Calu3 (cell line): Measurements from ENCODE around the gene BCAS3. TPM values are rescaled to one million over a fixed set of nuclear protein-coding genes. Genes with fewer than 3 reads are reported as not detected.

ENCODE experiments used
- BruUV-seq: library from RNA; stranded (reverse); fragments of 400-500 nt; replicated peaks from 2 replicates; lab custom pipeline; 2021; lab: Mats Ljungman, UMichigan
- CTCF ChIA-PET: fragments of 300-600 bp; sonication (Branson Sonifier 250); formaldehyde crosslinking; loops from one replicate; lab custom pipeline; 2022; ENCODE audit warnings: antibody characterized with exemption; lab: Charles Lee
- DNase-seq: peaks from one replicate; pipeline ENCODE4 v3.0.0; 2022
- H3K27ac Mint-ChIP-seq: one replicate; pipeline ENCODE4 v1.8.0; 2022; ENCODE audit warnings: mixed read lengths; ENCODE audit not compliant: unreplicated experiment
- H3K27me3 Mint-ChIP-seq: one replicate; pipeline ENCODE4 v1.8.0; 2022; ENCODE audit warnings: mixed read lengths; ENCODE audit not compliant: unreplicated experiment
- H3K36me3 Mint-ChIP-seq: one replicate; pipeline ENCODE4 v1.8.0; 2022; ENCODE audit warnings: mild to moderate bottlenecking, moderate library complexity, mixed read lengths; ENCODE audit not compliant: insufficient read depth, unreplicated experiment
- H3K4me1 Mint-ChIP-seq: one replicate; pipeline ENCODE4 v1.8.0; 2022; ENCODE audit warnings: mild to moderate bottlenecking, low read depth, mixed read lengths; ENCODE audit not compliant: unreplicated experiment
- H3K4me3 Mint-ChIP-seq: one replicate; pipeline ENCODE4 v1.8.0; 2022; ENCODE audit warnings: mild to moderate bottlenecking, low read depth, moderate library complexity, mixed read lengths; ENCODE audit not compliant: unreplicated experiment
- H3K9me3 Mint-ChIP-seq: one replicate; pipeline ENCODE4 v1.8.0; 2022; ENCODE audit warnings: low read depth, mixed read lengths; ENCODE audit not compliant: unreplicated experiment
- intact Hi-C: fragments of 100-400 bp; cut with micrococcal nuclease; formaldehyde crosslinking; loops from one replicate; pipeline ENCODE4 v1.10.0; 2022; ENCODE audit not compliant: unreplicated experiment
- total RNA-seq: library from RNA; stranded (reverse); gene quantifications from 2 replicates; pipeline ENCODE4 v1.2.3, GENCODE V29; 2022
- TF ChIP-seq, protein P1 (sequence below): fragments of 200-600 bp; IDR thresholded peaks from one replicate; pipeline ENCODE4 v1.8.0; 2022; ENCODE audit warnings: antibody characterized with exemption; ENCODE audit not compliant: unreplicated experiment

Gene BCAS3
- total RNA-seq, 1 experiment from 2014 or later = 10.9 TPM

DNA sequence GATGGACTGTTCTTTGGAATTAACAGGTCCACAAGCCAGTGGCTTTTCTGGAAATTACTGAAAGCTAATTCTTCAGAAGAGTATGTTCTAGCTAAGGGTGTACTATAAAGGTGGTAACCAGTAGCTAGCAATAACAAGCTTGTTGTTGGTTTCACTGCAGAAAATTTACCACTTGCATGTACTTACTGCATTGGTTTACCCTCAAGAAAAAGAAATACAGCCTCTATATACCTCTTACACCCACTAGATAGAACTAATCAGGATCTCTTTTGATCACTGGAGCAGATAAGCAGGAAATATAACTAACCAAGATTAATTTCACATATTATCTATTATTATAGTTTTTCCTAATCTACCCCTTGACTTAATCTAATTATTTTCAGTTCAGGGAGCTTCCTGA, 537.1 kb downstream of the BCAS3 start:
- Mint-ChIP-seq H3K4me3 (no peak overlapping the region), H3K9me3 (no peaks in the 10 kb centered on the region), H3K27me3 (peaks cover 8% of the 10 kb centered on the region), H3K4me1 (no peaks in the 10 kb centered on the region), H3K27ac (no peak overlapping the region), H3K36me3 (no peaks in the 10 kb centered on the region)
- intact Hi-C loops = no loop called here
- TF ChIP-seq, protein P1, sequence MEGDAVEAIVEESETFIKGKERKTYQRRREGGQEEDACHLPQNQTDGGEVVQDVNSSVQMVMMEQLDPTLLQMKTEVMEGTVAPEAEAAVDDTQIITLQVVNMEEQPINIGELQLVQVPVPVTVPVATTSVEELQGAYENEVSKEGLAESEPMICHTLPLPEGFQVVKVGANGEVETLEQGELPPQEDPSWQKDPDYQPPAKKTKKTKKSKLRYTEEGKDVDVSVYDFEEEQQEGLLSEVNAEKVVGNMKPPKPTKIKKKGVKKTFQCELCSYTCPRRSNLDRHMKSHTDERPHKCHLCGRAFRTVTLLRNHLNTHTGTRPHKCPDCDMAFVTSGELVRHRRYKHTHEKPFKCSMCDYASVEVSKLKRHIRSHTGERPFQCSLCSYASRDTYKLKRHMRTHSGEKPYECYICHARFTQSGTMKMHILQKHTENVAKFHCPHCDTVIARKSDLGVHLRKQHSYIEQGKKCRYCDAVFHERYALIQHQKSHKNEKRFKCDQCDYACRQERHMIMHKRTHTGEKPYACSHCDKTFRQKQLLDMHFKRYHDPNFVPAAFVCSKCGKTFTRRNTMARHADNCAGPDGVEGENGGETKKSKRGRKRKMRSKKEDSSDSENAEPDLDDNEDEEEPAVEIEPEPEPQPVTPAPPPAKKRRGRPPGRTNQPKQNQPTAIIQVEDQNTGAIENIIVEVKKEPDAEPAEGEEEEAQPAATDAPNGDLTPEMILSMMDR = no peak
- no peak for DNase-seq
- BruUV-seq = no TSS peak
- CTCF ChIA-PET = no interaction called here

DNA sequence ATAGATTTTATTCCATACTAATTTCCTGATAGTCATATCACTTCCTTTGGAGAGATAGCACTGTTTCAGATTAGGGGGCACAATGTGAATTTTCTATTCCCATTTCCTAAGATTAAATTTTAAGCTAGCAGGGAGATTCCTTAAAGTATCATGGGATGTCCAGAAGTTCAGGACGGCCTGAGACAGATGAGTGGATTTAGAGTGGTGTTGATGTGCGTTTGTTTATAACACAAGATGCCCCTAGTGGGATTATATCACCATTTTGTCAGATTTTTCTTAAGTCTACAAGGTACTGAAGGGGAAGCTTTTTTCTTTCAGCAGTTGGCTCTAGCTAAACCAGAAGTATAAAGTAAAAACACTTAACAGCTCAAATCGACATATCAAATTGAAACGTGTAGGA, 538.4 kb downstream of the BCAS3 start:
- TF ChIP-seq, protein P1 = no peak
- CTCF ChIA-PET = no interaction called here
- peaks cover 11% of the 10 kb centered on the region for H3K27me3 Mint-ChIP-seq
- no peaks in the 10 kb centered on the region for H3K9me3 Mint-ChIP-seq
- no peaks in the 10 kb centered on the region for H3K4me1 Mint-ChIP-seq
- intact Hi-C loops = no loop called here
- no peaks in the 10 kb centered on the region for H3K36me3 Mint-ChIP-seq
- H3K27ac Mint-ChIP-seq = no peak overlapping the region
- H3K4me3 Mint-ChIP-seq = no peak overlapping the region
- BruUV-seq = no TSS peak
- DNase-seq = no peak

DNA sequence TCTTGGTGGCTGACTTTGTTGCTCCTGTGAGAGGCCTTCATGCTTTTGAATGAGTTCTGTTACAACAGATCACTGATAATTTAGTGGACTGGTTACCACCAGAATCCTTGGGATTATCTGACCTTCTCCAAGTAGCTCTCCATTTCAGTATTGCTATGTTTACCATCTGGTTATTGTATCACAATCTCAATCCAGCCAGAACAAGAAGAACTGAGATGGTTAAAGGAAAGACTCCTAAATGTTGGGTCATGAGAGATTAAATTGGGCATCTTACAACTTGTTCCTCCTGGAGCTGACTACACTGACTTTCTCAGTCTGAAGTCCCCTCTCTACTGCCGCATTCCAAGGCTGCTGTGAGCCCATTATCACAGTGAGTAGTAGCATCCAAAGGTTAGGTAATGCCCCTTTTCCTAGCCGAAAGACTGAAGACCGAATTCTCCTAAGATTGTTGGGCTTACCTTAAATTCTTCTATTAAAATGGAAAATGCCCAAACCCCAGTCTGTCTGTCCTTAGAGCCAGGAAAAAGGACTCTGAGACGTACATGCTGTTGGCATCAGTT, 540.3 kb downstream of the BCAS3 start:
- H3K36me3 Mint-ChIP-seq = no peaks in the 10 kb centered on the region
- H3K27me3 Mint-ChIP-seq = peaks cover 11% of the 10 kb centered on the region
- CTCF ChIA-PET = interaction anchor here (0.6 kb wide), 1 partner anchor 29 kb away, joined by 4 read pairs; no protein-coding TSS in a partner anchor
- H3K9me3 Mint-ChIP-seq = no peaks in the 10 kb centered on the region
- DNase-seq = no peak
- intact Hi-C loops = no loop called here
- no peak overlapping the region for H3K27ac Mint-ChIP-seq
- no peaks in the 10 kb centered on the region for H3K4me1 Mint-ChIP-seq
- H3K4me3 Mint-ChIP-seq = no peak overlapping the region
- TF ChIP-seq, protein P1 = no peak
- BruUV-seq = no TSS peak

DNA sequence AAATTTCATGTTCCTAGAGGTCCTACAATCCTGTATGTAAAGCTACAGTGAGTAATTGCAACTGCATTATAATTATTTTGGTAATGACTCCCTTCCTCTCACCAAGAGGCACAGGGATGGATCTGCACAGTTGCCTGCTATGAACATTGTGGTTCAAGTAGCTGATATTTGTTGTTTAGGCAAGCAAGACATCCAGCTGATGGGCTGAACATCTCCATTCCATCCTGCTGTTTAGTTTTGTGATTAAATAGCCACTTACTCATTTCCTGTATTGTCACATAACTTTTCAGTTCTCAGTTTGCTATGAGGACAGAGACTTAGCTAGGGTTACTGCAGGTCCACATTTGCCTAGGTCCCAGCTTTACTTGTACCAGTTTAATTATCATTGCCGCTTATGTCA, 540.8 kb downstream of the BCAS3 start:
- Mint-ChIP-seq H3K36me3 (no peaks in the 10 kb centered on the region), H3K27me3 (peaks cover 11% of the 10 kb centered on the region), H3K27ac (no peak overlapping the region), H3K4me3 (no peak overlapping the region), H3K4me1 (no peaks in the 10 kb centered on the region), H3K9me3 (no peaks in the 10 kb centered on the region)
- CTCF ChIA-PET = no interaction called here
- TF ChIP-seq, protein P1 = no peak
- intact Hi-C loops = no loop called here
- BruUV-seq = no TSS peak
- no peak for DNase-seq
